ENCODE measurements around the gene MCOLN2.

MCOLN2 gene

DNA sequence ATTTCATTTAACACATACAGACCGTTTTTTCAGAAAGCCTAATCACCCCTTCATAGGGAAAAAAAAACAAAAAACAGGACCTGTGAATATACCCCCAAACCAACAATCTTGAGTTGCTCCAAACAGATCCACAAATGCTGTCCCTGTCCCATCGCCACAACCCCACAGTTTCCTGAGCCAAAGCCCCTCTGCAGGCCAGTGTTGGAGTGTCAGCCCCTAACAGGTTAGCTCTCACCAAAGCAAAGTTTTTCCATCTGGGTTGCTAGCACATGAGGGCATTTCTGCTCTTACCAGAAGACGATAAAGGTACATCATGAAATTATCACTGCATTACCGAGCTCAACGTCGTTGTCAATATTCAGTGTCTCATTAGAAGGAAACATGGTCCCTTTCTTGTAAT is 40.8 kb downstream of the MCOLN2 start:
- TF ChIP-seq, protein P1, sequence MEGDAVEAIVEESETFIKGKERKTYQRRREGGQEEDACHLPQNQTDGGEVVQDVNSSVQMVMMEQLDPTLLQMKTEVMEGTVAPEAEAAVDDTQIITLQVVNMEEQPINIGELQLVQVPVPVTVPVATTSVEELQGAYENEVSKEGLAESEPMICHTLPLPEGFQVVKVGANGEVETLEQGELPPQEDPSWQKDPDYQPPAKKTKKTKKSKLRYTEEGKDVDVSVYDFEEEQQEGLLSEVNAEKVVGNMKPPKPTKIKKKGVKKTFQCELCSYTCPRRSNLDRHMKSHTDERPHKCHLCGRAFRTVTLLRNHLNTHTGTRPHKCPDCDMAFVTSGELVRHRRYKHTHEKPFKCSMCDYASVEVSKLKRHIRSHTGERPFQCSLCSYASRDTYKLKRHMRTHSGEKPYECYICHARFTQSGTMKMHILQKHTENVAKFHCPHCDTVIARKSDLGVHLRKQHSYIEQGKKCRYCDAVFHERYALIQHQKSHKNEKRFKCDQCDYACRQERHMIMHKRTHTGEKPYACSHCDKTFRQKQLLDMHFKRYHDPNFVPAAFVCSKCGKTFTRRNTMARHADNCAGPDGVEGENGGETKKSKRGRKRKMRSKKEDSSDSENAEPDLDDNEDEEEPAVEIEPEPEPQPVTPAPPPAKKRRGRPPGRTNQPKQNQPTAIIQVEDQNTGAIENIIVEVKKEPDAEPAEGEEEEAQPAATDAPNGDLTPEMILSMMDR (IDR thresholded peaks at IDR 0.05; ENCODE audit: extremely low read depth, missing control alignments): no peak
- no peak for DNase-seq (ENCODE audit: low spot score)

DNA sequence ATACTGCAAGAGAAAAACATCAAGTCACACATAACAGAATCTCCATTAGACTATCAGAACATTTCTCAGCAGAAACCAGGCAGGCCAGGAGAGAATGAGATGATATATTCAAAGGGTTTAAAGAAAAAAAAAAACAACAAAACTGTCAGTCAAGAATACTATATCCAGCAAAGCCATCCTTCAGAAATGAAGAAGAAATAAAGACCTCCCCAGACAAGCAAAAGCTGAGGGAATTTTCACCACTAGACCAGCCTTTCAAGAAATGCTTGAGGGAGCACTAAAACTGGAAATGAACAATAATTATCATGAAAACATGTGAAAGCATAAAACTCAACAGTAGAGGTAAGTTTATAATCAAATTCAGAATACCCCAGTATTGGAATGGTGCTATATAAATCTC is 47.2 kb downstream of the MCOLN2 start:
- TF ChIP-seq, protein P1 (IDR thresholded peaks at IDR 0.05; ENCODE audit: extremely low read depth, missing control alignments): no peak
- no peak for DNase-seq (ENCODE audit: low spot score)

DNA sequence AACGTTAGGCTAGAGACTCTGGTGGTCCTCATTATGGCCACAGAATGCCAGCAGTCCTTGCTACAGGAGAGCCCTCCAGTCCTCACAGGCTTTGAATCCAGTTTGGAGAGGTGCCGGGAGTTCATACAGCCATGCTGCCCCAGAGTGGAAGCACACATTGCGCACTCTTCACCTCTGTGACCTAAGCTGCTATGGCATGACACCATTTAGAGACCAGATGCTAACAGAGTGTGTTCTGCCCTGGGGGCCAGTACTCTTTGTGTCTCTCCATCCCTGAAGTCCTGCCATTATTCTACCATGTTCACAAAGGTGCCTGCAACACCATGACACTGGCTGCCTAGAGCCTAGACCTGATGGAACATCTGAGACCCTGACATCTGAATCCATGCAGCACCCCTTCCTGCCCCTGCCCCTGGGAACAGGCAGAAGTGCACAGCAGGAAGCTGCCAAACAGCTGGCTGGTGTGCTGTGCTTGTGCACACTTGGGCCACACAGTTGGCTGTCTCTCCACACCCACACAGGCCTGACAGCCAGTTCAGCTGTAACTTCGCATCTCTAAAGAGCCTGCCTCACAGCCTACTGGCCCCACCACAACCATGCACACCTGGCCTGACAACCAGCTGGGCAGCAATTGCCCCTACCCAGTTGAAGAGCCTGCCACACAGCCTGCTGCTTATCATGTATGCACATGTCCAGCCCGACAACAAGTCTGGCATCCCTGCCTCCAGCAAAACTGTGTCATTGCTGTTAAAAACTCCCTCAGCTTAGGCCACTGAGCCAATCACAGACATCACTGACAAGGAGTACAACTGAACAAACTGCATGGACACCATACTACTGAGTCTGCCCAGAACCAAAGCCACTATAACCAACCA is 49.1 kb downstream of the MCOLN2 start:
- DNase-seq (ENCODE audit: low spot score): no peak

DNA sequence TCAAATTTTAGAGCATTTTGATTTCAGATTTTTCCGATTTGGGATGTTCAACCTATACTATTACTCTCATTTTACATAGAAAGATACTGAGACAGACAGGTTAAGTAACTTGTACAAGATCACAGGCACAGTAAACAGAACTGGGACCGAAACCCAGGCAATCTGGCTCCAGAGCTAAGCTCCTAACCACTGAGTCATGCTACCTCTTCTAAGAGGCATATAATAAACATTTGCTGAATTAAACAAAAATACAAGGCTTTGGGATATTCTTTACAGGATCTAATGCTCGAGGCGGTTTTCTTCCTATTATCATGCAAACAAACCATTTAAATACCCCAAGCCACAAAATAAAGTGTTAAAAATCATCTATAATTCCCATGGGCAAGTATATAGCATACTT is 50.3 kb downstream of the MCOLN2 start:
- DNase-seq (ENCODE audit: low spot score): no peak
- TF ChIP-seq, protein P1 (IDR thresholded peaks at IDR 0.05; ENCODE audit: extremely low read depth, missing control alignments): no peak

More for the DNA sequence above, 49.1 kb downstream of the MCOLN2 start:
- TF ChIP-seq, protein P1 (IDR thresholded peaks at IDR 0.05; ENCODE audit: extremely low read depth, missing control alignments): no peak

DNA sequence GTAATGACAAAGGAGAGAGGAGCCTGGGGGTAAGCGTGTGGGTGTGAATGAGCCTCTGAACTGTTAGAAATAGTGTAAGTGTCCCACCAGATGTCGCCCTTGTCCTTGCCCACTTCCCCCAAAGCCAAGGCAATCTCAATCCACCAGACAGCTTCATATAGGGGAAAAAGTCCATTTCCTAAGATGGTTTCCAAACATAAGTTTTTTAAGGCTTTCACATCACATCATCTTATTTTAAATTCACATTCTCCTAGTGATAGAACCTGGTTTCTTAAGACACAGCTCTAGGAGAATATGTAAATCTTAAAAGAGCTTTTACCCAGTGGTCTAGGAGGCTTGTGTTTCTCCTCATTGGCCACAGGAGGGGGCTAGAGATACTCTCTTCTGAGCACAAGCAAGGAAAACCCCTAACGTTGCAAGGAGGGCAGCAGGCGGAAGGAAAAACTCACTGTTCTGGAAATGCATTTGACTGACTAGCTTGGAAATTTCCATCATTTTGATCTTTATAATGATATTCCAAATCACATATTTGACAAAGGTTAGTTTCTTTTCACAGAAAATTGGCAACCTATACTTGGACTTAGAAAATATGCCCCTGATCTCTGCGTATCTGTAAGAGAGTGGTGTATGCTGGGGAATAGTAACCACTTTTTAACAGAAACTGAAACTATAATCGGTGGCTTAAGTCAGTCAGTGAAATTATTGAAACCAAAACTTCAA is 52.0 kb downstream of the MCOLN2 start:
- peak; percentile 50 for DNase-seq (ENCODE audit: low spot score)
- TF ChIP-seq, protein P1 (IDR thresholded peaks at IDR 0.05; ENCODE audit: extremely low read depth, missing control alignments): peak; percentile 50

DNA sequence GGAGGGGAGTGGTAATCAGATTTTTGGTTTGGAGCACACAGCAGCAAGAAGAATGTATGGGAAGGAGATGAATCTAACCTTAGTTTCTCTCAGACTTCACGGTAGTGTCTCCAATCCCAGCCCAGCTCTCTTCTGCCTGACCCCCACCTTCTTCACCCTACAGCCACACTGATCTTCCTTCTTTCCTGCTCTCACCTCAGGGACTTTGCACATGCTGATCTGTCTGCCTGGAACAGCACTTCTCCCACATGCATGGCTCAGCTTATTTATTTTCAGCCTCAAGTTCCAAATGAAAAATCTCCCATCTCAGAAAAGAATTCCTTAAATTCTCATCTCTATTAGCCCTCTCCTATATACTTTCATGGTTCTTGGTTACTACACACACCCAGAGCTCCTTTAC is 55.1 kb downstream of the MCOLN2 start:
- DNase-seq (ENCODE audit: low spot score): no peak
- TF ChIP-seq, protein P1 (IDR thresholded peaks at IDR 0.05; ENCODE audit: extremely low read depth, missing control alignments): no peak

DNA sequence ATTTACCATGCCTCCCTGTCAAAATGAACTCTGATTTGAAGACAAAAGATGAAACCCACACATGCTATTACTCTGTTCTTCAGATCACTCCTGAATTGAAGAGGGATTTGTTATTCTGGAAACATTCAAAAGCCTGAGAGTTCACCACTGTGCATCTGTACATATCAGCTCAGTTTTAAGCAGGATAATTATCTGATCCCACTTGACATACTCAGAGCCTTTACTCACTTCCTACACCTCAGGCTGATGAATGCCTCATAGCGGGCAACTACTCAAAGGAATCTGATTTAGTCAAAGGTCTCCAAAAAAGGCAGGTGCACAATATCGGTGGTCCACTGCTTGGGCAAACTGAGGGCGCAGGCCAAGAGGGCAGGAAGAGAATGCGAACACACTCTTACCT is 56.4 kb downstream of the MCOLN2 start:
- DNase-seq (ENCODE audit: low spot score): no peak
- TF ChIP-seq, protein P1 (IDR thresholded peaks at IDR 0.05; ENCODE audit: extremely low read depth, missing control alignments): no peak
